Stomach (tissue), 9 donors: Measurements from ENCODE around the gene SHISAL1. TPM values are rescaled to one million over a fixed set of nuclear protein-coding genes. Genes with fewer than 3 reads are reported as not detected.

Experiments
- DNase-seq, 2 donors: peaks; one replicate each; pipeline versions ENCODE4 v3.0.0 to v3.0.0-alpha.2; 2013 to 2019
- H3K27ac ChIP-seq, 5 donors: fragments of 200-600 bp in 4 of 5; sonication (generic) in 4 of 5; one replicate each; pipeline ENCODE4 v1.5.1; 2013 to 2019; ENCODE audit warnings: mild to moderate bottlenecking in 1 of 5, moderate library complexity in 1 of 5
- H3K27me3 ChIP-seq, 3 donors: fragments of 200-600 bp; sonication (generic); one replicate each; pipeline ENCODE4 v1.5.1; 2017 to 2019; ENCODE audit warnings: mixed run types in 1 of 3
- H3K36me3 ChIP-seq, 4 donors: fragments of 200-600 bp; sonication (generic); 1 replicate in 3 of 4; 2 replicates in 1 of 4; pipeline ENCODE4 v1.5.1; 2016 to 2019
- H3K4me1 ChIP-seq, 4 donors: fragments of 200-600 bp; sonication (generic); one replicate each; pipeline ENCODE4 v1.5.1; 2016 to 2019
- H3K4me3 ChIP-seq, 4 donors: fragments of 200-600 bp; sonication (generic) in 3 of 4; one replicate each; pipeline ENCODE4 v1.5.1; 2016 to 2019; ENCODE audit warnings: mild to moderate bottlenecking in 1 of 4
- H3K9me3 ChIP-seq, 4 donors: fragments of 200-600 bp; sonication (generic); one replicate each; pipeline ENCODE4 v1.5.1; 2016 to 2019
- CTCF ChIP-seq, 7 experiments: fragments of 450-650 bp in 4 of 7; fragments of 200-600 bp in 3 of 7; sonication (generic) in 3 of 7; IDR thresholded peaks; one replicate each; pipeline ENCODE4 v1.5.1; 2016 to 2019; ENCODE audit warnings: antibody characterized with exemption in 7 of 7, control low read depth in 2 of 7, mild to moderate bottlenecking in 1 of 7
- EP300 ChIP-seq: sonication (generic); formaldehyde crosslinking; IDR thresholded peaks from one replicate; pipeline ENCODE4 v1.6.1; 2017; ENCODE audit warnings: antibody characterized with exemption
- POLR2A ChIP-seq, 4 donors: fragments of 450-650 bp; IDR thresholded peaks; one replicate each; pipeline ENCODE4 v1.6.1; 2016; ENCODE audit warnings: antibody characterized with exemption in 4 of 4, control low read depth in 2 of 4, mild to moderate bottlenecking in 1 of 4, moderate library complexity in 1 of 4
- POLR2AphosphoS5 ChIP-seq, 3 donors: sonication (generic); formaldehyde crosslinking; IDR thresholded peaks; one replicate each; pipeline ENCODE4 v1.6.1; 2016; ENCODE audit warnings: antibody characterized with exemption in 3 of 3
- WGBS, 5 donors: extraction: QIAGEN DNeasy Blood & Tissue Kit in 3 of 5; methylation state at CpG; one replicate each; pipeline versions ENCODE4 v1.1.5 to v1.1.7; 2013 to 2018; 5-methylcytosine and 5-hydroxymethylcytosine counted together
- intact Hi-C: fragments of 100-400 bp; cut with DNase I; formaldehyde crosslinking; loops from one replicate; pipeline ENCODE4 v1.15.1; 2023; ENCODE audit warnings: low total_unique reads
- polyA plus RNA-seq, 3 donors: library from polyadenylated mRNA; stranded (reverse); fragments of 200-250 nt; gene quantifications; one replicate each; pipeline ENCODE4 v1.2.3, GENCODE V29; 2013
- total RNA-seq, 5 donors: library from RNA; depleted of rRNA; stranded (reverse); fragments of >200 nt; gene quantifications; one replicate each; pipeline versions ENCODE4 v1.1.0 to v1.2.3, GENCODE V29; 2014 to 2016
- donor health status: healthy with polysubstance abuse.
- donor health status: Bipolar disorder and iron deficiency.
- donor health status: healthy.

Gene SHISAL1
- total and polyA plus RNA-seq, 8 donors = 0.43 to 19.3 (median 1.2) TPM

GRCh38 chr22:44201665-44202064 lies 111.1 kb downstream of the SHISAL1 start:
- H3K4me1 ChIP-seq = no peaks in the 10 kb centered on the region
- no peak overlapping the region for H3K4me3 ChIP-seq
- 79 to 83% (median 79%) methylated on average over 12 of the region's 12 CpGs for WGBS, 5 donors
- DNase-seq = no peak
- H3K27me3 ChIP-seq = peaks cover 0 to 28% (median 0%) of the 10 kb centered on the region in 3 donors
- no peak for TF ChIP-seq CTCF (IDR thresholded peaks at IDR 0.05)
- TF ChIP-seq POLR2AphosphoS5 (IDR thresholded peaks at IDR 0.05) = no peak
- no peak for TF ChIP-seq POLR2A (IDR thresholded peaks at IDR 0.05)
- no peak for TF ChIP-seq EP300
- intact Hi-C loops = no loop called here
- H3K27ac ChIP-seq = no peak overlapping the region
- H3K36me3 ChIP-seq = peaks cover 0 to 22% (median 0%) of the 10 kb centered on the region in 4 donors
- H3K9me3 ChIP-seq = no peaks in the 10 kb centered on the region

- peaks cover 0 to 24% (median 0%) of the 10 kb centered on the region in 4 donors for H3K36me3 ChIP-seq
- peaks cover 0 to 35% (median 6%) of the 10 kb centered on the region in 3 donors for H3K27me3 ChIP-seq
- 62 to 76% (median 73%) methylated on average over 11 to 17 of the region's 17 CpGs for WGBS, 5 donors
- TF ChIP-seq EP300 (no peak), POLR2A (IDR thresholded peaks at IDR 0.05) (no peak), POLR2AphosphoS5 (IDR thresholded peaks at IDR 0.05) (no peak), CTCF (IDR thresholded peaks at IDR 0.05) (no peak)
- H3K9me3 ChIP-seq = no peaks in the 10 kb centered on the region
- no peak overlapping the region for H3K4me3 ChIP-seq
- intact Hi-C loops = no loop called here
- H3K27ac ChIP-seq = no peak overlapping the region
- DNase-seq = no peak
- no peaks in the 10 kb centered on the region for H3K4me1 ChIP-seq
Measured at GRCh38 chr22:44200855-44201550, 111.7 kb downstream of the SHISAL1 start.

- TF ChIP-seq POLR2A (IDR thresholded peaks at IDR 0.05) (no peak), POLR2AphosphoS5 (IDR thresholded peaks at IDR 0.05) (no peak), CTCF (IDR thresholded peaks at IDR 0.05) (no peak), EP300 (no peak)
- Histone ChIP-seq H3K36me3 (peaks cover 0 to 24% (median 0%) of the 10 kb centered on the region in 4 donors), H3K27ac (no peak overlapping the region), H3K27me3 (peaks cover 0 to 40% (median 6%) of the 10 kb centered on the region in 3 donors), H3K4me1 (no peaks in the 10 kb centered on the region), H3K4me3 (no peak overlapping the region), H3K9me3 (no peaks in the 10 kb centered on the region)
- intact Hi-C loops = no loop called here
- 74 to 88% (median 80%) methylated on average over 6 of the region's 6 CpGs for WGBS, 5 donors
- no peak for DNase-seq
Measured at GRCh38 chr22:44200451-44200850, 112.3 kb downstream of the SHISAL1 start.

GRCh38 chr22:44199866-44200265 lies 112.9 kb downstream of the SHISAL1 start:
- no peak for DNase-seq
- Histone ChIP-seq H3K27me3 (peaks cover 0 to 46% (median 6%) of the 10 kb centered on the region in 3 donors), H3K4me3 (no peak overlapping the region), H3K9me3 (no peaks in the 10 kb centered on the region), H3K4me1 (no peaks in the 10 kb centered on the region), H3K27ac (no peak overlapping the region), H3K36me3 (peaks cover 0 to 24% (median 0%) of the 10 kb centered on the region in 4 donors)
- TF ChIP-seq POLR2AphosphoS5 (IDR thresholded peaks at IDR 0.05) = no peak
- no peak for TF ChIP-seq POLR2A (IDR thresholded peaks at IDR 0.05)
- no peak for TF ChIP-seq CTCF (IDR thresholded peaks at IDR 0.05)
- no peak for TF ChIP-seq EP300
- intact Hi-C loops = no loop called here
- 70 to 82% (median 82%) methylated on average over 5 of the region's 5 CpGs for WGBS, 5 donors
